Measurements from ENCODE around the gene GPR107. TPM values are rescaled to one million over a fixed set of nuclear protein-coding genes. Genes with fewer than 3 reads are reported as not detected.

The GPR107 gene
- total and polyA plus RNA-seq, 2 experiments from 2014 or later, result 6.2 to 30.7 TPM

DNA sequence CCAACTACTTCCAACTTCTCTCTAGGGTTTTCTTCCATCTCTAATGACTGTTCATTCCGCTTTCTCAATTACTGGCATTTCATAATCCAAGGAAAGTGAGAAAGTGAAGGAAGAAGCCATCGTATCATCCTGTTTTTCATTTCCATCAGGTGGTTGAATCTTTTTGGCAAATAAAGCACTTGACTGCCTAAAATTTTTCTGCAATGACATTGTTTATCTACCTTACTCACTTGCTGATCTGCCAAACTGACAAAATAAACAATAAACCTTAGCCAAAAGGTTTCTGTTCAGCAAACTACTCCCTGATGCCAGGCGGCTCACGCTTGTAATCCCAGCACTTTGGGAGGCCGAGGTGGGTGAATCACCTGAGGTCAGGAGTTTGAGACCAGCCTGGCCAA, 29.1 kb upstream of the GPR107 start:
- DNase-seq (ENCODE audit: low spot score) (no peak), ATAC-seq (no peak)
- Mint-ChIP-seq H3K4me1 (0 out of 3 replicates have a peak, but pooled peaks cover 2% of the 10 kb centered on the region), H3K27me3 (ENCODE audit: insufficient read depth, low read depth, poor library complexity) (no peaks in the 10 kb centered on the region), H3K27ac (no peak overlapping the region), H3K36me3 (ENCODE audit: low read depth) (no peaks in the 10 kb centered on the region), H3K4me3 (no peak overlapping the region), H3K9me3 (no peaks in the 10 kb centered on the region)
- H3K36me3 ChIP-seq (ENCODE audit: insufficient read depth), result no peaks in the 10 kb centered on the region
- TF ChIP-seq STAT1 (IDR thresholded peaks at IDR 0.05; ENCODE audit: unreplicated experiment) (no peak), EZH2phosphoT487 (IDR thresholded peaks at IDR 0.05; ENCODE audit: unreplicated experiment) (no peak), NANOG (IDR thresholded peaks at IDR 0.05; ENCODE audit: borderline replicate concordance) (no peak), ZNF114 (CRISPR knock-in tag; IDR thresholded peaks at IDR 0.05) (no peak), POLR2AphosphoS5 (IDR thresholded peaks at IDR 0.05; ENCODE audit: low read depth) (no peak), EZH2 (IDR thresholded peaks at IDR 0.05; ENCODE audit: low read depth, unreplicated experiment) (no peak), CREB1 (CRISPR knock-in tag; IDR thresholded peaks at IDR 0.05; ENCODE audit: low read depth) (no peak), ZNF331 (CRISPR knock-in tag; IDR thresholded peaks at IDR 0.05; ENCODE audit: low read depth) (no peak), JUNB (IDR thresholded peaks at IDR 0.05; ENCODE audit: unreplicated experiment) (no peak)
- TF ChIP-seq, protein P1, sequence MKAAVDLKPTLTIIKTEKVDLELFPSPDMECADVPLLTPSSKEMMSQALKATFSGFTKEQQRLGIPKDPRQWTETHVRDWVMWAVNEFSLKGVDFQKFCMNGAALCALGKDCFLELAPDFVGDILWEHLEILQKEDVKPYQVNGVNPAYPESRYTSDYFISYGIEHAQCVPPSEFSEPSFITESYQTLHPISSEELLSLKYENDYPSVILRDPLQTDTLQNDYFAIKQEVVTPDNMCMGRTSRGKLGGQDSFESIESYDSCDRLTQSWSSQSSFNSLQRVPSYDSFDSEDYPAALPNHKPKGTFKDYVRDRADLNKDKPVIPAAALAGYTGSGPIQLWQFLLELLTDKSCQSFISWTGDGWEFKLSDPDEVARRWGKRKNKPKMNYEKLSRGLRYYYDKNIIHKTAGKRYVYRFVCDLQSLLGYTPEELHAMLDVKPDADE (IDR thresholded peaks at IDR 0.05), result no peak
- TF ChIP-seq, protein P2, sequence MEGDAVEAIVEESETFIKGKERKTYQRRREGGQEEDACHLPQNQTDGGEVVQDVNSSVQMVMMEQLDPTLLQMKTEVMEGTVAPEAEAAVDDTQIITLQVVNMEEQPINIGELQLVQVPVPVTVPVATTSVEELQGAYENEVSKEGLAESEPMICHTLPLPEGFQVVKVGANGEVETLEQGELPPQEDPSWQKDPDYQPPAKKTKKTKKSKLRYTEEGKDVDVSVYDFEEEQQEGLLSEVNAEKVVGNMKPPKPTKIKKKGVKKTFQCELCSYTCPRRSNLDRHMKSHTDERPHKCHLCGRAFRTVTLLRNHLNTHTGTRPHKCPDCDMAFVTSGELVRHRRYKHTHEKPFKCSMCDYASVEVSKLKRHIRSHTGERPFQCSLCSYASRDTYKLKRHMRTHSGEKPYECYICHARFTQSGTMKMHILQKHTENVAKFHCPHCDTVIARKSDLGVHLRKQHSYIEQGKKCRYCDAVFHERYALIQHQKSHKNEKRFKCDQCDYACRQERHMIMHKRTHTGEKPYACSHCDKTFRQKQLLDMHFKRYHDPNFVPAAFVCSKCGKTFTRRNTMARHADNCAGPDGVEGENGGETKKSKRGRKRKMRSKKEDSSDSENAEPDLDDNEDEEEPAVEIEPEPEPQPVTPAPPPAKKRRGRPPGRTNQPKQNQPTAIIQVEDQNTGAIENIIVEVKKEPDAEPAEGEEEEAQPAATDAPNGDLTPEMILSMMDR (conservative IDR thresholded peaks at IDR 0.05; ENCODE audit: low read depth in 2 of 2), result no peak
- TF ChIP-seq, protein P3, sequence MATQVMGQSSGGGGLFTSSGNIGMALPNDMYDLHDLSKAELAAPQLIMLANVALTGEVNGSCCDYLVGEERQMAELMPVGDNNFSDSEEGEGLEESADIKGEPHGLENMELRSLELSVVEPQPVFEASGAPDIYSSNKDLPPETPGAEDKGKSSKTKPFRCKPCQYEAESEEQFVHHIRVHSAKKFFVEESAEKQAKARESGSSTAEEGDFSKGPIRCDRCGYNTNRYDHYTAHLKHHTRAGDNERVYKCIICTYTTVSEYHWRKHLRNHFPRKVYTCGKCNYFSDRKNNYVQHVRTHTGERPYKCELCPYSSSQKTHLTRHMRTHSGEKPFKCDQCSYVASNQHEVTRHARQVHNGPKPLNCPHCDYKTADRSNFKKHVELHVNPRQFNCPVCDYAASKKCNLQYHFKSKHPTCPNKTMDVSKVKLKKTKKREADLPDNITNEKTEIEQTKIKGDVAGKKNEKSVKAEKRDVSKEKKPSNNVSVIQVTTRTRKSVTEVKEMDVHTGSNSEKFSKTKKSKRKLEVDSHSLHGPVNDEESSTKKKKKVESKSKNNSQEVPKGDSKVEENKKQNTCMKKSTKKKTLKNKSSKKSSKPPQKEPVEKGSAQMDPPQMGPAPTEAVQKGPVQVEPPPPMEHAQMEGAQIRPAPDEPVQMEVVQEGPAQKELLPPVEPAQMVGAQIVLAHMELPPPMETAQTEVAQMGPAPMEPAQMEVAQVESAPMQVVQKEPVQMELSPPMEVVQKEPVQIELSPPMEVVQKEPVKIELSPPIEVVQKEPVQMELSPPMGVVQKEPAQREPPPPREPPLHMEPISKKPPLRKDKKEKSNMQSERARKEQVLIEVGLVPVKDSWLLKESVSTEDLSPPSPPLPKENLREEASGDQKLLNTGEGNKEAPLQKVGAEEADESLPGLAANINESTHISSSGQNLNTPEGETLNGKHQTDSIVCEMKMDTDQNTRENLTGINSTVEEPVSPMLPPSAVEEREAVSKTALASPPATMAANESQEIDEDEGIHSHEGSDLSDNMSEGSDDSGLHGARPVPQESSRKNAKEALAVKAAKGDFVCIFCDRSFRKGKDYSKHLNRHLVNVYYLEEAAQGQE (IDR thresholded peaks at IDR 0.05; ENCODE audit: unreplicated experiment), result no peak
- TF ChIP-seq, protein P4, sequence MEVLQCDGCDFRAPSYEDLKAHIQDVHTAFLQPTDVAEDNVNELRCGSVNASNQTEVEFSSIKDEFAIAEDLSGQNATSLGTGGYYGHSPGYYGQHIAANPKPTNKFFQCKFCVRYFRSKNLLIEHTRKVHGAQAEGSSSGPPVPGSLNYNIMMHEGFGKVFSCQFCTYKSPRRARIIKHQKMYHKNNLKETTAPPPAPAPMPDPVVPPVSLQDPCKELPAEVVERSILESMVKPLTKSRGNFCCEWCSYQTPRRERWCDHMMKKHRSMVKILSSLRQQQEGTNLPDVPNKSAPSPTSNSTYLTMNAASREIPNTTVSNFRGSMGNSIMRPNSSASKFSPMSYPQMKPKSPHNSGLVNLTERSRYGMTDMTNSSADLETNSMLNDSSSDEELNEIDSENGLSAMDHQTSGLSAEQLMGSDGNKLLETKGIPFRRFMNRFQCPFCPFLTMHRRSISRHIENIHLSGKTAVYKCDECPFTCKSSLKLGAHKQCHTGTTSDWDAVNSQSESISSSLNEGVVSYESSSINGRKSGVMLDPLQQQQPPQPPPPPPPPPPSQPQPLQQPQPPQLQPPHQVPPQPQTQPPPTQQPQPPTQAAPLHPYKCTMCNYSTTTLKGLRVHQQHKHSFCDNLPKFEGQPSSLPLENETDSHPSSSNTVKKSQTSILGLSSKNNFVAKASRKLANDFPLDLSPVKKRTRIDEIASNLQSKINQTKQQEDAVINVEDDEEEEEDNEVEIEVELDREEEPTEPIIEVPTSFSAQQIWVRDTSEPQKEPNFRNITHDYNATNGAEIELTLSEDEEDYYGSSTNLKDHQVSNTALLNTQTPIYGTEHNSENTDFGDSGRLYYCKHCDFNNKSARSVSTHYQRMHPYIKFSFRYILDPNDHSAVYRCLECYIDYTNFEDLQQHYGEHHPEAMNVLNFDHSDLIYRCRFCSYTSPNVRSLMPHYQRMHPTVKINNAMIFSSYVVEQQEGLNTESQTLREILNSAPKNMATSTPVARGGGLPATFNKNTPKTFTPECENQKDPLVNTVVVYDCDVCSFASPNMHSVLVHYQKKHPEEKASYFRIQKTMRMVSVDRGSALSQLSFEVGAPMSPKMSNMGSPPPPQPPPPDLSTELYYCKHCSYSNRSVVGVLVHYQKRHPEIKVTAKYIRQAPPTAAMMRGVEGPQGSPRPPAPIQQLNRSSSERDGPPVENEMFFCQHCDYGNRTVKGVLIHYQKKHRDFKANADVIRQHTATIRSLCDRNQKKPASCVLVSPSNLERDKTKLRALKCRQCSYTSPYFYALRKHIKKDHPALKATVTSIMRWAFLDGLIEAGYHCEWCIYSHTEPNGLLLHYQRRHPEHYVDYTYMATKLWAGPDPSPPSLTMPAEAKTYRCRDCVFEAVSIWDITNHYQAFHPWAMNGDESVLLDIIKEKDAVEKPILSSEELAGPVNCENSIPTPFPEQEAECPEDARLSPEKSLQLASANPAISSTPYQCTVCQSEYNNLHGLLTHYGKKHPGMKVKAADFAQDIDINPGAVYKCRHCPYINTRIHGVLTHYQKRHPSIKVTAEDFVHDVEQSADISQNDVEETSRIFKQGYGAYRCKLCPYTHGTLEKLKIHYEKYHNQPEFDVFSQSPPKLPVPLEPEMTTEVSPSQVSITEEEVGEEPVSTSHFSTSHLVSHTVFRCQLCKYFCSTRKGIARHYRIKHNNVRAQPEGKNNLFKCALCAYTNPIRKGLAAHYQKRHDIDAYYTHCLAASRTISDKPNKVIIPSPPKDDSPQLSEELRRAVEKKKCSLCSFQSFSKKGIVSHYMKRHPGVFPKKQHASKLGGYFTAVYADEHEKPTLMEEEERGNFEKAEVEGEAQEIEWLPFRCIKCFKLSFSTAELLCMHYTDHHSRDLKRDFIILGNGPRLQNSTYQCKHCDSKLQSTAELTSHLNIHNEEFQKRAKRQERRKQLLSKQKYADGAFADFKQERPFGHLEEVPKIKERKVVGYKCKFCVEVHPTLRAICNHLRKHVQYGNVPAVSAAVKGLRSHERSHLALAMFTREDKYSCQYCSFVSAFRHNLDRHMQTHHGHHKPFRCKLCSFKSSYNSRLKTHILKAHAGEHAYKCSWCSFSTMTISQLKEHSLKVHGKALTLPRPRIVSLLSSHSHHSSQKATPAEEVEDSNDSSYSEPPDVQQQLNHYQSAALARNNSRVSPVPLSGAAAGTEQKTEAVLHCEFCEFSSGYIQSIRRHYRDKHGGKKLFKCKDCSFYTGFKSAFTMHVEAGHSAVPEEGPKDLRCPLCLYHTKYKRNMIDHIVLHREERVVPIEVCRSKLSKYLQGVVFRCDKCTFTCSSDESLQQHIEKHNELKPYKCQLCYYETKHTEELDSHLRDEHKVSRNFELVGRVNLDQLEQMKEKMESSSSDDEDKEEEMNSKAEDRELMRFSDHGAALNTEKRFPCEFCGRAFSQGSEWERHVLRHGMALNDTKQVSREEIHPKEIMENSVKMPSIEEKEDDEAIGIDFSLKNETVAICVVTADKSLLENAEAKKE (CRISPR knock-in tag; IDR thresholded peaks at IDR 0.05), result no peak
- peaks cover 64% of the 10 kb centered on the region for H3K79me2 ChIP-seq (replicated peaks; ENCODE audit: insufficient read depth)
- H2AFZ ChIP-seq, result no peak overlapping the region
- peaks cover 3% of the 10 kb centered on the region; the same call in 1 of the 2 replicates for H3K4me1 ChIP-seq (ENCODE audit: insufficient read depth)
- H3K9me2 ChIP-seq (ENCODE audit: insufficient read depth), result no peaks in the 10 kb centered on the region
- no peaks in the 10 kb centered on the region for H3F3A ChIP-seq (replicated peaks; ENCODE audit: low read depth)
- H3K27ac ChIP-seq (ENCODE audit: low read depth), result no peak overlapping the region
- H3K4me2 ChIP-seq, result no peak overlapping the region
- H4K20me1 ChIP-seq (replicated peaks; ENCODE audit: insufficient read depth), result peaks cover 12% of the 10 kb centered on the region; the same call in 1 of the 2 replicates
- no peaks in the 10 kb centered on the region for H3K27me3 ChIP-seq (ENCODE audit: insufficient read depth)
- no peak overlapping the region for H3K4me3 ChIP-seq

All from GM23338 (cell line).